HG03103 (cell line): Measurements from ENCODE around the gene SLC22A4.

Experiments
- ATAC-seq: cut with Tn5 transposase; IDR thresholded peaks from one replicate; pipeline ENCODE4 v1.9.1; 2021; ENCODE audit warnings: low read depth; ENCODE audit not compliant: unreplicated experiment

Gene SLC22A4

DNA sequence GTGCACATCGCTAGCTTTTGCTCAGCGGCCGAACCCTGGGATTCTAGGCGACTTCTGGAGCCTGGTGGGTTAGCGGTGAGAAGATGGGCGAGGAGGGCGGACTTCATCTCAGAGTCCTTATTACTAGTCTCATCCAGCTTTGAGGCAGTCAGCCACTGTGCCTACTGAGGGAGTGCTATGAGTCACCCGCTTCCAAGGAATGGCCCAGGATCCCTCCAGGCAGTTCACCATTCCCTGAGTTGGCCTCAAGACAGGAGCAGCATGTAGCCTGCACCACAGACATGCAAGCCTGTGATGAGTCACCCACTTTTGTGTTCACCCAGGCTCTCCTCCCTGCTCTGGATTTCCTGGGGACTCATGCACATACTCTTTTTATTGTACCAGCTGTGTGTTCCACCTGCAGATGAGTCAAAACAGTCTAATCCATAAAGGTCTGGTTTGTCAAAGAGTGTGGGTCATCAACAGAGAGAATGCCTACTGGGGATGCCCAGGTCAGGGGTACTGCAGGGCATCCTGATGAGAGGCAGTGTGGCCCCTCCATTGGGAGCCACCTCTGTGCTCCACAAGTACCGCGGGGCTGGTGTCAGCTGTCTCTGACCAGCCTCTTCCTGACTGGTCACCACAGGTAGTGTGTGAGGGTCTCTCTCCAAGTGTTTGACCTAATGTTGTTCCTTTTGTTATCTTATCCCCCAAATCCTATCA lies 95.5 kb downstream of the SLC22A4 start:
- no peak for ATAC-seq

DNA sequence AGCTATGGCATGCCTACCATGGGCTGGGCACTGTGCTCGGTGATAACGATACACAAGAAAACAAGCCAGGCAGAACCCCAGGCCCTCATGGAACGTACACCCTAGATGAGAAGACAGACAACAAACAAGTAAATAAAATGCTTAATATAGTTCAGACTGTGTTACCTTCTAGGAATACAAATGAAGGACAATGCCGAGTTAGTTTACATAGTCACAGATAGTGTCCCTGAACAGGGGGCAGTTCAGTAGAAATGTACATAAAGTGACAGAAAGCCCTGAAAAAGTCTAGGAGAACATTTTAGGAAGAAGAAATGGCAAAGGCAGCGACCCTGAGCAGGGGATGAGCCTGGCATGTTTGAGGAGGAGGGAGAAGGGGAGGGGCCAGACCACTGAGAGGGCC lies 97.1 kb downstream of the SLC22A4 start:
- ATAC-seq, result no peak

DNA sequence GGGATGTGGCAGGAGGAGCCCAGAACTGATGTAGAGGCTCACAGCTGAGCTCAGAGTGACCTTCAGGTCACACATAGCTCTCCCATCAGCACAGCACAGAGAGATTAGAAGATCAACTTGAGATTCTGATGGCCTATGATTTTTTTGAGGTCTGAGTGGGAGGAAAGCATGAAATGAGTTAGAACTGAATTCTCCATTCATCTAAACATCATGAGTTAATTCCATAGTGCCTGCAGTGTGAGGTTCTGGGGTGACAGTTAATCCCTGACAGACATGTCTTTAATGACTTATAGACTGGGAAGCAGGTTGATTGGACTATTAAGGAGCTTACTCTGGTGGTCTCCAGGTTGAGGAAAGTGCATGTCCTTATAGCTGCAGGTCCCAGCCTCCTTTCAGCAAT lies 97.7 kb downstream of the SLC22A4 start:
- ATAC-seq, result no peak

DNA sequence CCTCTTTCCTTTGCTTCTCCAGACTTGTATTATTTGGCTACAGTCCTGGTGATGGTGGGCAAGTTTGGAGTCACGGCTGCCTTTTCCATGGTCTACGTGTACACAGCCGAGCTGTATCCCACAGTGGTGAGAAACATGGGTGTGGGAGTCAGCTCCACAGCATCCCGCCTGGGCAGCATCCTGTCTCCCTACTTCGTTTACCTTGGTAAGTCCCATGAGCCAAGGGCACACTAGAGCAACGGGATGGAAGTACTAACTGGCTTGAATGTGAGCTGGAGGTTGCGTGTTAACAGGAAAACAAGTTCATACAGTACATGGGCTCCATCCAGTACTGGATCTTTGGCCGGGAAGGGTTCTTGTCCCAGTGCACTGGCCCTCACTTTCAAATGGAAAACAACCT lies 98.2 kb downstream of the SLC22A4 start:
- ATAC-seq, result no peak

DNA sequence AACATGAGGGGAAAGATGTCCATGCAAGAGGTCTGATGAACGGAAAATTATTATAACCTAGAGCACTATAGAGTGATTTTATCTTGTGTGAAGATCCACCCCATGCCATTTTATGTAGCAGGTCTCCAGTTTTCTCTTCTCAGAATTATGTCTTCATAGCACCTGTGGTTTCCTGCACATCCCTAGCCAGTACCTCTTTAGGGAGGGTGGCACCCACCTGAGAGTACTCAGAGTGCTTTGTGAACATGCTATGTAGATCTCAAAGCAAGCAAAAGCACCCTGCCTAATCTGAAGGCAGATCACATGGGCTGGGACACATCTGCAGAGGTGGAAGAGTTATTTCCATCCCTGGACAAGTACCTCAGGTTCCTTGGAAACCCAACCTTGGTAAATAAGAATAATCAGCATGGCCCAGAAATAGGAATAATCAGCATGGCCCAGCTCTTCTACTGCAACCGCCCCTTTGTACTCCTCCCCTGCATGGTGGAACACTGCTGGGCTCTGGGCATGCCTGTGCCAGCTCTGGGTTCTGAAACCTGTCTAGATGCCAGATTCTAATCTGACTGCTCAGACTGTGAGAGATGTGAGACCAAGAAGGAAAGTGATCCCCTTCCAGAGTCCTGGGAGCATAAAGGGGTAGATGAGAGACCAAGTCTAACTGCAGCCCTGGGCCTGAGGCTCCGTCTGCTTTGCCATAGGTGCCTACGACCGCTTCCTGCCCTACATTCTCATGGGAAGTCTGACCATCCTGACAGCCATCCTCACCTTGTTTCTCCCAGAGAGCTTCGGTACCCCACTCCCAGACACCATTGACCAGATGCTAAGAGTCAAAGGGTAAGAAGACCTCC lies 99.0 kb downstream of the SLC22A4 start:
- no peak for ATAC-seq
